Heart right ventricle (tissue), 16 donors: ENCODE measurements around the gene HSDL2. TPM values are rescaled to one million over a fixed set of nuclear protein-coding genes. Genes with fewer than 3 reads are reported as not detected.
A peak's percentile ranks its signal among the peaks of the same experiment; 100 is the strongest.
"Not testable (repeated sequence)": the region's sequence is repeated elsewhere in the genome, so short reads cannot be mapped to it uniquely, and the experiment has no call there.

ENCODE experiments used
- ATAC-seq, 8 donors: fragments of 200-7000 bp; cut with Tn5 transposase; one replicate each; pipeline ENCODE4 v1.9.1; 2020; ENCODE audit warnings: mild to moderate bottlenecking in 8 of 8, moderate library complexity in 8 of 8, moderate number of reproducible peaks in 1 of 8
- DNase-seq, 2 donors: peaks; one replicate each; pipeline ENCODE4 v3.0.0-alpha.2; 2020
- H3K27ac ChIP-seq, 10 donors: fragments of 200-600 bp; sonication (generic) in 2 of 10; one replicate each; pipeline versions ENCODE4 v1.5.0 to v1.8.0; 2020 to 2022; ENCODE audit warnings: mild to moderate bottlenecking in 3 of 10
- H3K27me3 ChIP-seq, 7 donors: fragments of 200-600 bp; one replicate each; pipeline ENCODE4 v1.8.0; 2021 to 2022; ENCODE audit warnings: mild to moderate bottlenecking in 2 of 7
- H3K36me3 ChIP-seq, 9 donors: fragments of 200-600 bp; sonication (generic) in 1 of 9; one replicate each; pipeline versions ENCODE4 v1.5.0 to v1.8.0; 2020 to 2022; ENCODE audit warnings: mild to moderate bottlenecking in 2 of 9
- H3K4me1 ChIP-seq, 9 donors: fragments of 200-600 bp; sonication (generic) in 1 of 9; one replicate each; pipeline versions ENCODE4 v1.5.0 to v1.8.0; 2020 to 2022; ENCODE audit warnings: mild to moderate bottlenecking in 4 of 9
- H3K4me3 ChIP-seq, 10 donors: fragments of 200-600 bp; sonication (generic) in 2 of 10; one replicate each; pipeline versions ENCODE4 v1.5.0 to v1.8.0; 2020 to 2022; ENCODE audit warnings: mild to moderate bottlenecking in 7 of 10, moderate library complexity in 2 of 10
- H3K9me3 ChIP-seq, 11 donors: fragments of 200-600 bp in 10 of 11; sonication (generic) in 2 of 11; one replicate each; pipeline versions ENCODE4 v1.5.0 to v1.8.0; 2013 to 2022; ENCODE audit warnings: mild to moderate bottlenecking in 2 of 11, control low read depth in 1 of 11, moderate library complexity in 1 of 11
- CTCF ChIP-seq, 9 donors: fragments of 200-600 bp; sonication (generic) in 2 of 9; IDR thresholded peaks; one replicate each; pipeline versions ENCODE4 v1.5.0 to v1.8.0; 2021 to 2022; ENCODE audit warnings: antibody characterized with exemption in 9 of 9, mild to moderate bottlenecking in 5 of 9, moderate library complexity in 1 of 9
- WGBS, 2 donors: extraction: QIAGEN DNeasy Blood & Tissue Kit; methylation state at CpG; one replicate each; pipeline ENCODE4 v1.1.7; 2013; ENCODE audit warnings: inconsistent platforms in 1 of 2; 5-methylcytosine and 5-hydroxymethylcytosine counted together
- intact Hi-C, 10 donors: fragments of 100-400 bp; cut with DNase I; formaldehyde crosslinking; loops; one replicate each; pipeline versions ENCODE4 v1.11.1 to v1.14.2; 2022
- polyA plus RNA-seq, 2 donors: library from polyadenylated mRNA; stranded (reverse); fragments of 200-250 nt; gene quantifications; one replicate each; pipeline ENCODE4 v1.2.3, GENCODE V29; 2013
- total RNA-seq, 10 donors: library from RNA; stranded (reverse); fragmentation: NEBNext Ultra II Directional in 3 of 10; extraction: Animal tissue kit (Norgen Biotek cat#: 25700) in 3 of 10; gene quantifications; one replicate each; pipeline versions ENCODE4 v1.2.1 to v1.2.4, GENCODE V29; 2021 to 2023
- donor health status: Arrhythmogenic right ventricular cardiomyopathy.
- donor health status: ischemic (EF 13 %, LVEDD 7.1; RV severe dilation, severe dysfunction).
- donor health status: healthy with polysubstance abuse.
- donor health status: DM: no; HTN: yes; CAD: no.
- donor health status: DM: no; HTN: no; CAD: no.
- donor health status: ischemic (EF 25% LVEDD 6.9; RV normal size, moderate dysfunction).
- donor health status: ischemic (EF 25% LVEDD 5.7; RV mildly dilated, moderate dysfunction).
- donor health status: healthy.
- donor health status: DM: yes; HTN: yes; CAD: no.
- donor health status: Ischemic cardiomyopathy.
- donor health status: ischemic (EF 35%, LVEDD 5.7; RV mildly dilated, moderate dysfunction).
- donor health status: nonischemic (EF 11% LVEDD 7.7; RV severe dilation, severe dysfunction).
- donor health status: DM: yes; HTN: yes; CAD: no.
- donor health status: PGD.
- donor health status: ischemic (EF 29% LVEDD 5.4; RV normal size, mild dysfunction).
- donor health status: nonischemic (EF 23%, LVEDD 6.1; RV moderate dilation, normal function).

HSDL2 gene
- total and polyA plus RNA-seq, 12 donors, result 36.6 to 238 (median 190) TPM

- Histone ChIP-seq H3K9me3 (no peaks in the 10 kb centered on the region), H3K27ac (no peak overlapping the region), H3K4me3 (no peak overlapping the region), H3K36me3 (no peaks in the 10 kb centered on the region), H3K27me3 (no peaks in the 10 kb centered on the region), H3K4me1 (peaks cover 0 to 8% (median 0%) of the 10 kb centered on the region in 9 donors)
- ATAC-seq (peak in 2 of 8 donors; percentile 22 to 25), DNase-seq (peak in 1 of 2 donors; percentile 10)
- 71 to 78% methylated on average over 8 of the region's 8 CpGs for WGBS, 2 donors
- TF ChIP-seq CTCF (IDR thresholded peaks at IDR 0.05), result no peak
- intact Hi-C loops, result loop anchor here in 1 of 10 donors (5.0 kb wide), 1 partner anchor 598 kb away; no protein-coding TSS in a partner anchor
Measured at GRCh38 chr9:112355427-112355897, 24.4 kb upstream of the HSDL2 start.

- 88 to 92% methylated on average over 5 of the region's 5 CpGs for WGBS, 2 donors
- H3K27ac ChIP-seq, result no peak overlapping the region
- no peaks in the 10 kb centered on the region for H3K9me3 ChIP-seq
- no peak for DNase-seq
- TF ChIP-seq CTCF (IDR thresholded peaks at IDR 0.05), result no peak
- H3K4me1 ChIP-seq, result peaks cover 0 to 6% (median 0%) of the 10 kb centered on the region in 9 donors
- H3K36me3 ChIP-seq, result no peaks in the 10 kb centered on the region
- no peaks in the 10 kb centered on the region for H3K27me3 ChIP-seq
- ATAC-seq, result no peak
- intact Hi-C loops, result loop anchor here (2.0 to 10.0 kb wide), 7 partner anchors 248 to 605 kb away; no protein-coding TSS in a partner anchor
- no peak overlapping the region for H3K4me3 ChIP-seq
Measured at GRCh38 chr9:112360047-112360804, 19.7 kb upstream of the HSDL2 start.

- H3K36me3 ChIP-seq, result no peaks in the 10 kb centered on the region
- H3K4me1 ChIP-seq, result peaks cover 0 to 3% (median 0%) of the 10 kb centered on the region in 9 donors
- no peak for DNase-seq
- 22 to 29% methylated on average over 4 of the region's 4 CpGs for WGBS, 2 donors
- H3K4me3 ChIP-seq, result no peak overlapping the region
- no peak overlapping the region for H3K27ac ChIP-seq
- peak; percentile 39 to 73 (median 60) for TF ChIP-seq CTCF (IDR thresholded peaks at IDR 0.05)
- no peaks in the 10 kb centered on the region for H3K27me3 ChIP-seq
- H3K9me3 ChIP-seq, result no peaks in the 10 kb centered on the region
- intact Hi-C loops, result loop anchor here (2.0 to 10.0 kb wide), 7 partner anchors 249 to 607 kb away; no protein-coding TSS in a partner anchor
- ATAC-seq, result peak in 5 of 8 donors; percentile 46 to 56 (median 52)
Measured at GRCh38 chr9:112361601-112362000, 18.3 kb upstream of the HSDL2 start.

GRCh38 chr9:112364761-112365160 lies 15.1 kb upstream of the HSDL2 start:
- WGBS, 2 donors, result 28 to 62% methylated on average over 3 of the region's 3 CpGs
- peaks cover 0 to 3% (median 0%) of the 10 kb centered on the region in 9 donors for H3K4me1 ChIP-seq
- H3K27me3 ChIP-seq, result no peaks in the 10 kb centered on the region
- no peak overlapping the region for H3K27ac ChIP-seq
- no peaks in the 10 kb centered on the region for H3K36me3 ChIP-seq
- peaks cover 0 to 17% (median 4%) of the 10 kb centered on the region in 11 donors for H3K9me3 ChIP-seq
- DNase-seq (no peak), ATAC-seq (no peak)
- intact Hi-C loops, result loop anchor here (5.0 to 10.0 kb wide), 6 partner anchors 252 to 610 kb away; no protein-coding TSS in a partner anchor
- TF ChIP-seq CTCF (IDR thresholded peaks at IDR 0.05), result no peak
- H3K4me3 ChIP-seq, result no peak overlapping the region

GRCh38 chr9:112365257-112365656 lies 14.7 kb upstream of the HSDL2 start:
- not testable (repeated sequence) for H3K4me3 ChIP-seq, H3K27me3 ChIP-seq, DNase-seq, H3K4me1 ChIP-seq, ATAC-seq, H3K27ac ChIP-seq, H3K36me3 ChIP-seq
- H3K9me3 ChIP-seq, result peaks cover 0 to 21% (median 4%) of the 10 kb centered on the region in 11 donors
- intact Hi-C loops, result loop anchor here in 6 of 10 donors (10.0 kb wide), 2 partner anchors 600 to 610 kb away; no protein-coding TSS in a partner anchor
- WGBS, 2 donors, result 97 to 99% methylated on average over 3 of the region's 3 CpGs
